Activated naive CD4-positive, alpha-beta T cell treated with anti-CD3 and anti-CD28 coated beads, Interleukin-2, amount 50 U/mL, for 72 hours (primary cell): ENCODE measurements around the gene OLFM1. TPM values are rescaled to one million over a fixed set of nuclear protein-coding genes. Genes with fewer than 3 reads are reported as not detected.

Experiments
- total RNA-seq, 2 donors: library from RNA; stranded (reverse); gene quantifications; one replicate each; pipeline ENCODE4 v1.2.3, GENCODE V29; 2022

Gene OLFM1
- total RNA-seq, 2 donors from 2014 or later, result not detected

Other genes with a start within 250 kb of the OLFM1 start
- not detected for gene FCN2, start 206.9 kb upstream of the OLFM1 start, total RNA-seq
- gene FCN1, start 169.8 kb upstream of the OLFM1 start, total RNA-seq, result not detected